ENCODE measurements around the gene CCDC78.

The CCDC78 gene

GRCh38 chr16:720990-721764 lies 5.1 kb downstream of the CCDC78 start, which contains the start of gene ANTKMT:
TSS of gene ANTKMT (plus strand) at chr16:721146. CDS start at chr16:721275, 129 bp downstream.
- Histone ChIP-seq H3K4me3 (ENCODE audit: severe bottlenecking) (peak within 1 kb of the TSS; percentile 73), H3K27ac (ENCODE audit: poor library complexity, severe bottlenecking) (peak within 1 kb of the TSS; percentile 85), H3K36me3 (ENCODE audit: low read depth) (peaks cover 7% of the 10 kb centered on the region; the same call in 1 of the 2 replicates), H3K4me1 (ENCODE audit: insufficient read depth, poor library complexity, severe bottlenecking) (peaks cover 3% of the 10 kb centered on the region), H3K9me3 (ENCODE audit: severe bottlenecking) (no peaks in the 10 kb centered on the region), H3K27me3 (ENCODE audit: insufficient read depth, poor library complexity, severe bottlenecking) (no peaks in the 10 kb centered on the region)
- ATAC-seq (ENCODE audit: low read depth) (peak; percentile 62), DNase-seq (ENCODE audit: low spot score) (peak; percentile 91)
- TF ChIP-seq CTCF (IDR thresholded peaks at IDR 0.05; ENCODE audit: poor library complexity, severe bottlenecking), result peak; percentile 5

- ATAC-seq (ENCODE audit: low read depth), result peak; percentile 20
- peak; percentile 15 for TF ChIP-seq CTCF (IDR thresholded peaks at IDR 0.05; ENCODE audit: poor library complexity, severe bottlenecking)
These were observed 5.7 kb downstream of the CCDC78 start for GRCh38 chr16:720447-720989.

GRCh38 chr16:719815-720446 lies 6.3 kb downstream of the CCDC78 start:
- Histone ChIP-seq H3K27me3 (ENCODE audit: insufficient read depth, poor library complexity, severe bottlenecking) (no peaks in the 10 kb centered on the region), H3K4me3 (ENCODE audit: severe bottlenecking) (peak overlapping the region; percentile 73), H3K36me3 (ENCODE audit: low read depth) (peaks cover 7% of the 10 kb centered on the region; the same call in 1 of the 2 replicates), H3K9me3 (ENCODE audit: severe bottlenecking) (no peaks in the 10 kb centered on the region), H3K27ac (ENCODE audit: poor library complexity, severe bottlenecking) (peak overlapping the region; percentile 85), H3K4me1 (ENCODE audit: insufficient read depth, poor library complexity, severe bottlenecking) (peaks cover 3% of the 10 kb centered on the region)
- ATAC-seq (ENCODE audit: low read depth) (peak; percentile 23), DNase-seq (ENCODE audit: low spot score) (no peak)
- peak; percentile 15 for TF ChIP-seq CTCF (IDR thresholded peaks at IDR 0.05; ENCODE audit: poor library complexity, severe bottlenecking)

More at GRCh38 chr16:720447-720989, 5.7 kb downstream of the CCDC78 start:
- DNase-seq (ENCODE audit: low spot score), result no peak
- Histone ChIP-seq H3K36me3 (ENCODE audit: low read depth) (peaks cover 7% of the 10 kb centered on the region; the same call in 1 of the 2 replicates), H3K4me3 (ENCODE audit: severe bottlenecking) (peak overlapping the region; percentile 73), H3K27ac (ENCODE audit: poor library complexity, severe bottlenecking) (peak overlapping the region; percentile 85), H3K9me3 (ENCODE audit: severe bottlenecking) (no peaks in the 10 kb centered on the region), H3K27me3 (ENCODE audit: insufficient read depth, poor library complexity, severe bottlenecking) (no peaks in the 10 kb centered on the region), H3K4me1 (ENCODE audit: insufficient read depth, poor library complexity, severe bottlenecking) (peaks cover 3% of the 10 kb centered on the region)

GRCh38 chr16:718922-719321 lies 7.3 kb downstream of the CCDC78 start:
- no peak for TF ChIP-seq CTCF (IDR thresholded peaks at IDR 0.05; ENCODE audit: poor library complexity, severe bottlenecking)
- no peak for DNase-seq (ENCODE audit: low spot score)
- H3K9me3 ChIP-seq (ENCODE audit: severe bottlenecking), result no peaks in the 10 kb centered on the region
- H3K36me3 ChIP-seq (ENCODE audit: low read depth), result peaks cover 7% of the 10 kb centered on the region; the same call in 1 of the 2 replicates
- H3K4me3 ChIP-seq (ENCODE audit: severe bottlenecking), result no peak overlapping the region
- H3K4me1 ChIP-seq (ENCODE audit: insufficient read depth, poor library complexity, severe bottlenecking), result peaks cover 11% of the 10 kb centered on the region
- no peak for ATAC-seq (ENCODE audit: low read depth)
- H3K27me3 ChIP-seq (ENCODE audit: insufficient read depth, poor library complexity, severe bottlenecking), result no peaks in the 10 kb centered on the region
- no peak overlapping the region for H3K27ac ChIP-seq (ENCODE audit: poor library complexity, severe bottlenecking)

Measured in RWPE2 (cell line).